Measurements from ENCODE around the gene HSDL1.

The HSDL1 gene

GRCh38 chr16:84159800-84160199 lies 14.8 kb upstream of the HSDL1 start:
- H3K4me3 ChIP-seq (ENCODE audit: low read depth, low read length): no peak overlapping the region
- no peak for DNase-seq (ENCODE audit: low read depth)
- TF ChIP-seq, protein P1, sequence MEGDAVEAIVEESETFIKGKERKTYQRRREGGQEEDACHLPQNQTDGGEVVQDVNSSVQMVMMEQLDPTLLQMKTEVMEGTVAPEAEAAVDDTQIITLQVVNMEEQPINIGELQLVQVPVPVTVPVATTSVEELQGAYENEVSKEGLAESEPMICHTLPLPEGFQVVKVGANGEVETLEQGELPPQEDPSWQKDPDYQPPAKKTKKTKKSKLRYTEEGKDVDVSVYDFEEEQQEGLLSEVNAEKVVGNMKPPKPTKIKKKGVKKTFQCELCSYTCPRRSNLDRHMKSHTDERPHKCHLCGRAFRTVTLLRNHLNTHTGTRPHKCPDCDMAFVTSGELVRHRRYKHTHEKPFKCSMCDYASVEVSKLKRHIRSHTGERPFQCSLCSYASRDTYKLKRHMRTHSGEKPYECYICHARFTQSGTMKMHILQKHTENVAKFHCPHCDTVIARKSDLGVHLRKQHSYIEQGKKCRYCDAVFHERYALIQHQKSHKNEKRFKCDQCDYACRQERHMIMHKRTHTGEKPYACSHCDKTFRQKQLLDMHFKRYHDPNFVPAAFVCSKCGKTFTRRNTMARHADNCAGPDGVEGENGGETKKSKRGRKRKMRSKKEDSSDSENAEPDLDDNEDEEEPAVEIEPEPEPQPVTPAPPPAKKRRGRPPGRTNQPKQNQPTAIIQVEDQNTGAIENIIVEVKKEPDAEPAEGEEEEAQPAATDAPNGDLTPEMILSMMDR (IDR thresholded peaks at IDR 0.05; ENCODE audit: low read depth, low read length): no peak
- TF ChIP-seq, protein P2, sequence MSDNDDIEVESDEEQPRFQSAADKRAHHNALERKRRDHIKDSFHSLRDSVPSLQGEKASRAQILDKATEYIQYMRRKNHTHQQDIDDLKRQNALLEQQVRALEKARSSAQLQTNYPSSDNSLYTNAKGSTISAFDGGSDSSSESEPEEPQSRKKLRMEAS (IDR thresholded peaks at IDR 0.05; ENCODE audit: low read depth, low read length): no peak
- no peak for TF ChIP-seq MYC (IDR thresholded peaks at IDR 0.05; ENCODE audit: low read depth, low read length)
- no peak for TF ChIP-seq POLR2A (IDR thresholded peaks at IDR 0.05; ENCODE audit: extremely low read depth, insufficient read length)

DNA sequence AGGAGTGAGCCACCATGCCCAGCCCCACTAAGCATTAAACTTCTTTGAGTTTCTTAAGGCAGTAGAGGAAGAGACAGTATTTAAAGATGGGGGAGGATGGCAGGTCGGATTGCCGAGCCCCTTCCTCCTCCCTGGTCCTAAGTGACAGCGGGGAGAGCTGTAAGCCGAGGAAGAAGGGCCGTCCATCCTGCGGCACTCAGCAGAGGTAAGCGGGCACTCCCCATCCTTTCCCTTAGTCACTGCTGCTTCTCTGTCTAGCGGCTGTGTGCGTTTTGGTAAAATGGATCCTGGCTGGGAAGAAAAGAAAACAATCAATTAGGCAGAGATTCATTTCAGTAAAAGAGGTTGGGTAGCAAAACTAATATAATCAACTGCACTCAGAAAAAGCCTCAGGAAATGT lies 14.0 kb upstream of the HSDL1 start:
- TF ChIP-seq, protein P1 (IDR thresholded peaks at IDR 0.05; ENCODE audit: low read depth, low read length): no peak
- no peak overlapping the region for H3K4me3 ChIP-seq (ENCODE audit: low read depth, low read length)
- no peak for DNase-seq (ENCODE audit: low read depth)

DNA sequence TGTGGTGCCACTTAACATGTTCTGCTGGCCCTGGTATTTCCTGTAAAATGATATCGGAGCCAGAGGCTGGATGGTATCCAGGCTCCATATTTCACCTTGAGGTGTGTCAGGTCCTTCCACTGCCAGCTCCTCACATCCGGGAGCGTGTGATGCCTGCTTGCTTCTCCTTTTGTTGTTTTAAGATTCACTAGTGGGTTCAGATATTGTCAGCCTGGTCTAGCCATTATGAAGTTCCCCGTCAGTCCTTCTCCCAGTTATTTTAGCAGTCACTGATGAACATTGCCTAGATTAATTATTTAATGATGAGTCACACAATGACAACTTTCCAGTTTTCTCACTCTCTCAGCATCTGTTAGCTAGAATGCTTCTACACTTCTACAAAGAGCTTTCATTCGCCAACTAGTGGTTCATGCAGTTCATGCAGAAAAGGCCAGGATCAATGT lies 11.4 kb upstream of the HSDL1 start:
- H3K4me3 ChIP-seq (ENCODE audit: low read depth, low read length): no peak overlapping the region
- TF ChIP-seq POLR2A (IDR thresholded peaks at IDR 0.05; ENCODE audit: extremely low read depth, insufficient read length) (no peak), MYC (IDR thresholded peaks at IDR 0.05; ENCODE audit: low read depth, low read length) (no peak)
- TF ChIP-seq, protein P2 (IDR thresholded peaks at IDR 0.05; ENCODE audit: low read depth, low read length): no peak
- TF ChIP-seq, protein P1 (IDR thresholded peaks at IDR 0.05; ENCODE audit: low read depth, low read length): no peak
- DNase-seq (ENCODE audit: low read depth): no peak

DNA sequence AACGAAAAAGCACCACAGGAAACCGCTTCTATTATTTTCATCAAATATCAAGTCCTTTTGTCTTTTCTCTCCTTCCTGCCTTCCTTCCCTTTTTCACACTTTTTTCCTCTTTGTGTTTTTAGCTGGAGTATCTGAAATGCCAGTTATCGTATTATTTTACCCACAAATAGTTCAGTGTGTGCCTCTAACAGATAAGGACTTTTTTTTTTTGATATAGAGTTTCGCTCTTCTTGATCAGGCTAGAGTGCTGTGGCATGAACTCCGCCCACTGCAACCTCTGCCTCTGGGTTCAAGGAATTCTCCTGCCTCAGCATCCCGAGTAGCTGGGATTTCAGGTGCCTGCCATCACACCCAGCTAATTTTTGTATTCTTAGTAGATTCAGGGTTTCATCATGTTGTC lies 10.8 kb upstream of the HSDL1 start:
- TF ChIP-seq, protein P1 (IDR thresholded peaks at IDR 0.05; ENCODE audit: low read depth, low read length): no peak
- TF ChIP-seq, protein P2 (IDR thresholded peaks at IDR 0.05; ENCODE audit: low read depth, low read length): no peak
- TF ChIP-seq MYC (IDR thresholded peaks at IDR 0.05; ENCODE audit: low read depth, low read length) (no peak), POLR2A (IDR thresholded peaks at IDR 0.05; ENCODE audit: extremely low read depth, insufficient read length) (no peak)
- H3K4me3 ChIP-seq (ENCODE audit: low read depth, low read length): no peak overlapping the region
- DNase-seq (ENCODE audit: low read depth): no peak

DNA sequence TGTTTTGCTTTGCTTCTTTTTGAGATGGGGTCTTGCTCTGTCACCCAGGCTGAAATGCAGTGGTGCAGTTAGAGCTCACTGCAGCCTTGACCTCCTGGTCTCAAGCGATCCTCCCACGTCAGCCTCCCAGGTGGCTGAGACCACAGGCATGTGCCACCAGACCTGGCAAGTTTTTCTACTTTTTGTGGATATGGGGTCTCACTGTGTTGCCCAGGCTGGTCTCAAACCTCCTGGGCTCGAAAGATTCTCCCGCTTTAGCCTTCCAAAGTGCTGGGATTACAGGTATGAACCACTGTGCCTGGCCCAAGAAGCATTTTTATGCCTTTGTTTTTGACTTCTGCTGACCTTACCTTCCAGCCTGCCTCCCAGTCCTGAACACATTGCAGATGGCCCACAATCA lies 10.2 kb upstream of the HSDL1 start:
- H3K4me3 ChIP-seq (ENCODE audit: low read depth, low read length): no peak overlapping the region
- DNase-seq (ENCODE audit: low read depth): no peak
- TF ChIP-seq, protein P1 (IDR thresholded peaks at IDR 0.05; ENCODE audit: low read depth, low read length): no peak
- no peak for TF ChIP-seq MYC (IDR thresholded peaks at IDR 0.05; ENCODE audit: low read depth, low read length)
- TF ChIP-seq, protein P2 (IDR thresholded peaks at IDR 0.05; ENCODE audit: low read depth, low read length): no peak
- no peak for TF ChIP-seq POLR2A (IDR thresholded peaks at IDR 0.05; ENCODE audit: extremely low read depth, insufficient read length)

- TF ChIP-seq POLR2A (IDR thresholded peaks at IDR 0.05; ENCODE audit: extremely low read depth, insufficient read length) (no peak), MYC (IDR thresholded peaks at IDR 0.05; ENCODE audit: low read depth, low read length) (no peak)
- TF ChIP-seq, protein P1 (IDR thresholded peaks at IDR 0.05; ENCODE audit: low read depth, low read length): no peak
- TF ChIP-seq, protein P2 (IDR thresholded peaks at IDR 0.05; ENCODE audit: low read depth, low read length): no peak
- DNase-seq (ENCODE audit: low read depth): peak; percentile 31
These were observed 8.8 kb upstream of the HSDL1 start for GRCh38 chr16:84153660-84154214.

More at GRCh38 chr16:84153660-84154214, 8.8 kb upstream of the HSDL1 start:
- no peak overlapping the region for H3K4me3 ChIP-seq (ENCODE audit: low read depth, low read length)
